Type B pancreatic cell (in vitro differentiated cells): ENCODE results near the gene SPSB4. TPM values are rescaled to one million over a fixed set of nuclear protein-coding genes. Genes with fewer than 3 reads are reported as not detected.

ENCODE experiments used
- DNase-seq: peaks from one replicate; pipeline ENCODE4 v3.0.0; 2021; ENCODE audit warnings: mixed read lengths; ENCODE audit not compliant: unreplicated experiment; ENCODE audit errors: extremely low spot score
- H3K27ac Mint-ChIP-seq: 2 replicates; pipeline ENCODE4 v1.8.0; 2021; ENCODE audit warnings: mild to moderate bottlenecking, mixed read lengths
- H3K27me3 Mint-ChIP-seq: 2 replicates; pipeline ENCODE4 v1.8.0; 2021; ENCODE audit warnings: mixed read lengths
- H3K36me3 Mint-ChIP-seq: 2 replicates; pipeline ENCODE4 v1.8.0; 2021; ENCODE audit warnings: mixed read lengths
- H3K4me1 Mint-ChIP-seq: one replicate; pipeline ENCODE4 v1.8.0; 2021; ENCODE audit warnings: mixed read lengths; ENCODE audit not compliant: unreplicated experiment
- H3K4me3 Mint-ChIP-seq: 2 replicates; pipeline ENCODE4 v1.8.0; 2021; ENCODE audit warnings: mild to moderate bottlenecking, mixed read lengths
- H3K9me3 Mint-ChIP-seq: 2 replicates; pipeline ENCODE4 v1.8.0; 2021; ENCODE audit warnings: mixed read lengths
- total RNA-seq: library from RNA; stranded (reverse); gene quantifications from 2 replicates; pipeline ENCODE4 v1.2.1, GENCODE V29; 2021; ENCODE audit warnings: low replicate concordance
- TF ChIP-seq, protein P1 (sequence below): fragments of 200-600 bp; sonication (generic); conservative IDR thresholded peaks from 2 replicates; pipeline ENCODE4 v1.5.0; 2021; ENCODE audit warnings: antibody characterized with exemption, mild to moderate bottlenecking

Gene SPSB4
- total RNA-seq, 1 donor from 2014 or later: 23.8 TPM

DNA sequence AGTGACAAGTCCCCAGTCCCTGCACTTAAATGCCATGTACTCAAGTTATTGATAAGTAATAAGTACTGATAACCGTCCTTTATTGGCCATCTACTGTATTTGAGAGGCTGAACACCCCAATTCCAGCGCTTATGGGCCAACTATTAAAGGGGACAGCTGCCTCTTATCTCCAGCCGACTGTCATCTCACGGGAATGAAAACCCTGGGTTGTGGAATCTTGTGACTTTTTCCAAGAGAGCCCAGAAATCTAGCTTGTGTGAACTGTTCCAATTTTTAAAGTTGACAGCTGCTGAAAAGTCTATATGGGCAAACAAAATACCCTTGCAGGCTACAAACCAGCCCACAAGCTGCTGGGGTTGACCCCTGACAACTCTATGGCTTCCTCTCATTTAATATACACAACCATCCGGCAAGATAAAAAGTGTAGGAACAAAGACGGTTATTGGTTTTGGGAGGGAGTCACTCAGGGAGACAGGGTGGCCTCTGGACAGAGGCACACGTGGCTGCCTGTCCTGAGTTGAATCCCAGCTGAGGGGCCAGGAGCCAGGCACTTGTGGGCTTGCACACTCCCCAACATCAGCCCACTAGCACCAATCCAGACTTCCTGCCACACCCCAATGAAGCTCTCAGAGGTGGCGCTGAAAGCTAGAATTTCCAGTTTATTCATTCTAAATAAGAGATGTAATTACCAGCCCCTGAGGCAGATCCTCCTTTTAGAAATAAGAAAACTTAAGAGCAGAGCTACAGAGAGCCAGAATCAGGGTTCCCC lies 16.2 kb downstream of the SPSB4 start:
- Mint-ChIP-seq H3K4me3 (peak overlapping the region; percentile 39), H3K36me3 (peaks cover 5% of the 10 kb centered on the region), H3K4me1 (peaks cover 47% of the 10 kb centered on the region), H3K9me3 (no peaks in the 10 kb centered on the region), H3K27ac (peak overlapping the region; percentile 41), H3K27me3 (no peaks in the 10 kb centered on the region)
- peak; percentile 16 for DNase-seq
- TF ChIP-seq, protein P1, sequence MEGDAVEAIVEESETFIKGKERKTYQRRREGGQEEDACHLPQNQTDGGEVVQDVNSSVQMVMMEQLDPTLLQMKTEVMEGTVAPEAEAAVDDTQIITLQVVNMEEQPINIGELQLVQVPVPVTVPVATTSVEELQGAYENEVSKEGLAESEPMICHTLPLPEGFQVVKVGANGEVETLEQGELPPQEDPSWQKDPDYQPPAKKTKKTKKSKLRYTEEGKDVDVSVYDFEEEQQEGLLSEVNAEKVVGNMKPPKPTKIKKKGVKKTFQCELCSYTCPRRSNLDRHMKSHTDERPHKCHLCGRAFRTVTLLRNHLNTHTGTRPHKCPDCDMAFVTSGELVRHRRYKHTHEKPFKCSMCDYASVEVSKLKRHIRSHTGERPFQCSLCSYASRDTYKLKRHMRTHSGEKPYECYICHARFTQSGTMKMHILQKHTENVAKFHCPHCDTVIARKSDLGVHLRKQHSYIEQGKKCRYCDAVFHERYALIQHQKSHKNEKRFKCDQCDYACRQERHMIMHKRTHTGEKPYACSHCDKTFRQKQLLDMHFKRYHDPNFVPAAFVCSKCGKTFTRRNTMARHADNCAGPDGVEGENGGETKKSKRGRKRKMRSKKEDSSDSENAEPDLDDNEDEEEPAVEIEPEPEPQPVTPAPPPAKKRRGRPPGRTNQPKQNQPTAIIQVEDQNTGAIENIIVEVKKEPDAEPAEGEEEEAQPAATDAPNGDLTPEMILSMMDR: no peak

DNA sequence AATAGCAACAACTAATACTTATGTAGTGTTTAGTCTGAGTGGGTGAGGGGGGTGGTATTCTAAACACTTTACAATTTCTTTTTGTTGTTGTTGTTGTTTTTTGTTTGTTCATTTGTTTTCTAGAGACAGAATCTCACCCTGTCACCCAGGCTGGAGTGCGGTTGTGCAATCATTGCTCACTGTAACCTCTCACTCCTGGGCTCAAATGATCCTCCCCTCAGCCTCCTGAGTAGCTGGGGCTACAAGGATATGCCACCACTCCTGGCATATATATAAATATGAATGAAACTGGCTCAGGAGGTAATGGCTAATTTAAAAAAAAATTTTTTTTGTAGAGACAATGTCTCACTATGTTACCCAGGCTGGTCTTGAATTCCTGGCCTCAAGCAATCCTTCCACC lies 19.1 kb downstream of the SPSB4 start:
- H3K4me3 Mint-ChIP-seq: no peak overlapping the region
- no peak for DNase-seq
- TF ChIP-seq, protein P1: no peak
- H3K27me3 Mint-ChIP-seq: no peaks in the 10 kb centered on the region
- no peaks in the 10 kb centered on the region for H3K9me3 Mint-ChIP-seq
- no peak overlapping the region for H3K27ac Mint-ChIP-seq
- H3K4me1 Mint-ChIP-seq: peaks cover 57% of the 10 kb centered on the region
- H3K36me3 Mint-ChIP-seq: peaks cover 5% of the 10 kb centered on the region

DNA sequence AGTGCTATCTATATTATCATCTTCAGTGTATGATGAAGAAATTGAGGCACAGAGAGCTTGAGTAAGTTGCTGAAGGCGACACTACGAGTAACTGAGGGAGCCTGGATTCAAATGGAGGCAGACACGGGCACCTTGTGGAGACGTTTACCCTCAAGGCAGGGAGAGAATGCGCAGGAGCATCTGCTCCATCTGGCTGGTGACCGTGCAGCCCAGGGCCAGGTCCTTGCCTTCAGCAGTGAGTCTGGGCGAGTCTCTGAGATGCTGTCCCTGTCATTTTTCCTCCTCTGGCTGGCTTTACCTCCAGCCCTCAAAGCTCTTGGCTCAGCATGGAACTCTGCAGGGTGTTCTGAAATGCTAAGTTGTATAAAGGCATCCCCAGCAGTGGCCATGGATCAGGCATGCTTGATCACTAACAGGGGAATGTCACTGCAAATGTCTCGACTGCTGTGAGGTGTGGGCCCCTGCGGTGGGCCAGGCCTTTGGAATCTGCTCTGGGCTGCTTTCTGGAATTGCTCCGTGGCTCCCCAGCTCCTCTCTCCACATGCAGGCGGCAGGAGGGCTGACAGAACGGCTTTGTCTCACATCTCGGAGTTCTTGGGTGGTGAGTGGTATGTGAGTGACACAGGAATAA lies 19.7 kb downstream of the SPSB4 start:
- no peaks in the 10 kb centered on the region for H3K27me3 Mint-ChIP-seq
- H3K27ac Mint-ChIP-seq: peak overlapping the region; percentile 60
- H3K36me3 Mint-ChIP-seq: peaks cover 5% of the 10 kb centered on the region
- no peak for DNase-seq
- no peaks in the 10 kb centered on the region for H3K9me3 Mint-ChIP-seq
- peak overlapping the region; percentile 14 for H3K4me3 Mint-ChIP-seq
- TF ChIP-seq, protein P1: no peak
- peaks cover 59% of the 10 kb centered on the region for H3K4me1 Mint-ChIP-seq

DNA sequence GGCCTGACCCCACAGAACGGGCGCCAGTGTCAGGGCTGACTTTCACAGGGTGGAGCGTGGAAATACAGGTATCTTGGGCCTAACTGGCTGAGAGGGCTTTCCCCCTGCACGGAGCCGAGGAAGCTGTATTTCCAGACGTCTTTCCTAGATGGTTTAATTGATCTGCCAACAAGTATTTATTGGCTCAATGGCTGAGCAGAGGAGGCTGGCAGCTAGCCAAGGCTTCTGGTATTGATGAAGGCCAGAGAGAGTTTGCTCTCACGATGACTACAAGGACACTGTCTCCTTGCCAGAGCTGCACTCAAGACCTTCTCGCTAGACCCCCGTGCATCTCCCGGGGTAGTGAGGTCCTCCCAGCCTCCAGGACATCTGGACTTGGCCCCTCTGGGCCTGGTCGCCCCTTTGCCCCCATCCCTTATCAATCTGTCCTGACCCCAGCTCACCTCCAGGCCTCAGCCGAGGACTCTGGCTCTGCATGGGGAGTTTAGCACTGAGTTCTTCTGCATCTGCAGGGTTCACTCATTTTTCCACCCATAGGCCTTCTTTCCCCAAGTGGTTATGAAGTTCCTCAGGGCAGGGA lies 20.6 kb downstream of the SPSB4 start:
- Mint-ChIP-seq H3K27ac (no peak overlapping the region), H3K9me3 (no peaks in the 10 kb centered on the region), H3K36me3 (peaks cover 3% of the 10 kb centered on the region), H3K27me3 (no peaks in the 10 kb centered on the region), H3K4me1 (peaks cover 68% of the 10 kb centered on the region), H3K4me3 (no peak overlapping the region)
- TF ChIP-seq, protein P1: no peak
- no peak for DNase-seq

DNA sequence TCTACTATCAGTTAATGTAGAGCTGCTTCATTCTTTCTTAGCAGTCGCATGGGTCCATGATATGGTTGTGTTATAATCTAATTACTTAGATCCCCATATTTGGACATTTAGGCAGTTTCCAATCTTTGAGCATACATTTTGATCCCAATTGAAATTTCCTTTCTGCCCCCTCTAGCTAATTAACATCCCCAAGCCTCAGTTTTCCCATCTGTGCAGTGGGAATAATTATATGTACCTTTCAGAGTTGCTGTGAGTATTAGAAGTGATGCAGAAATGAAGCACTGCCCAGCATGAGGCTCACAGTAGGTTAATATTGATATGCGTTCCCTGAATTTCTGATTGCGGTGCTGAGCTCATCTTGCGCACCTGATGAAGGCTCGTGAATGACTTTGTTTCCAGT lies 21.8 kb downstream of the SPSB4 start:
- H3K9me3 Mint-ChIP-seq: no peaks in the 10 kb centered on the region
- H3K36me3 Mint-ChIP-seq: no peaks in the 10 kb centered on the region
- H3K27me3 Mint-ChIP-seq: no peaks in the 10 kb centered on the region
- DNase-seq: no peak
- H3K27ac Mint-ChIP-seq: no peak overlapping the region
- TF ChIP-seq, protein P1: no peak
- H3K4me1 Mint-ChIP-seq: peaks cover 71% of the 10 kb centered on the region
- H3K4me3 Mint-ChIP-seq: no peak overlapping the region
